ENCODE results near the gene LNX1. TPM values are rescaled to one million over a fixed set of nuclear protein-coding genes. Genes with fewer than 3 reads are reported as not detected.

LNX1 gene
- polyA plus RNA-seq, 1 experiment = 0.29 TPM

DNA sequence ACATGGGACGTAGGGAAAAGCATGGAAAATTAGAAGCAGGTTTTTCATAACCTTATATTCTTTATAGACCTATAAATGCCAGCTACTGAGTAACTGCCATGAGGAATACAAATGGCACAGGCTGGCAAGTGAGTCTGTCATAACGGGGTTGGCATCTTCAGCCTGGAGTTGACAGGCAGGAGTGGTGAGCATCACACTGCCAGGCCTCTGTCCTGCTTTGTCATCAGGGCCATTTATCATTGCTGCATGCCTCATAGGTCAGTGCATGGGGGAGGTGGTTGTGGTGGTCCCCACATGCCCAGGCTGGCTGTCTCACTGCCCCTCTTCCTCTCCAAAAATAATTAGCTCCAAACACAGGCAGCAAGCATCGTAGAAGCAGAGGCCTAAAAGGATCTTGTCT is 72.5 kb downstream of the LNX1 start:
- TF ChIP-seq, protein P1, sequence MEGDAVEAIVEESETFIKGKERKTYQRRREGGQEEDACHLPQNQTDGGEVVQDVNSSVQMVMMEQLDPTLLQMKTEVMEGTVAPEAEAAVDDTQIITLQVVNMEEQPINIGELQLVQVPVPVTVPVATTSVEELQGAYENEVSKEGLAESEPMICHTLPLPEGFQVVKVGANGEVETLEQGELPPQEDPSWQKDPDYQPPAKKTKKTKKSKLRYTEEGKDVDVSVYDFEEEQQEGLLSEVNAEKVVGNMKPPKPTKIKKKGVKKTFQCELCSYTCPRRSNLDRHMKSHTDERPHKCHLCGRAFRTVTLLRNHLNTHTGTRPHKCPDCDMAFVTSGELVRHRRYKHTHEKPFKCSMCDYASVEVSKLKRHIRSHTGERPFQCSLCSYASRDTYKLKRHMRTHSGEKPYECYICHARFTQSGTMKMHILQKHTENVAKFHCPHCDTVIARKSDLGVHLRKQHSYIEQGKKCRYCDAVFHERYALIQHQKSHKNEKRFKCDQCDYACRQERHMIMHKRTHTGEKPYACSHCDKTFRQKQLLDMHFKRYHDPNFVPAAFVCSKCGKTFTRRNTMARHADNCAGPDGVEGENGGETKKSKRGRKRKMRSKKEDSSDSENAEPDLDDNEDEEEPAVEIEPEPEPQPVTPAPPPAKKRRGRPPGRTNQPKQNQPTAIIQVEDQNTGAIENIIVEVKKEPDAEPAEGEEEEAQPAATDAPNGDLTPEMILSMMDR (IDR thresholded peaks at IDR 0.05; ENCODE audit: insufficient read depth, low read depth, low read length) = no peak
- POLR2A ChIA-PET = no interaction called here
- Histone ChIP-seq H3K27me3 (ENCODE audit: control insufficient read depth, insufficient read depth, low read length) (no peaks in the 10 kb centered on the region), H3K4me3 (ENCODE audit: low read depth, low read length) (no peak overlapping the region), H3K36me3 (ENCODE audit: control insufficient read depth, insufficient read depth, low read length) (no peaks in the 10 kb centered on the region)
- DNase-seq (ENCODE audit: low read depth) = no peak
- CTCF ChIA-PET = interaction anchor here (0.7 to 1.8 kb wide), 3 partner anchors 9 to 13 kb away, joined by 3 to 4 read pairs (median 3); no protein-coding TSS in a partner anchor

DNA sequence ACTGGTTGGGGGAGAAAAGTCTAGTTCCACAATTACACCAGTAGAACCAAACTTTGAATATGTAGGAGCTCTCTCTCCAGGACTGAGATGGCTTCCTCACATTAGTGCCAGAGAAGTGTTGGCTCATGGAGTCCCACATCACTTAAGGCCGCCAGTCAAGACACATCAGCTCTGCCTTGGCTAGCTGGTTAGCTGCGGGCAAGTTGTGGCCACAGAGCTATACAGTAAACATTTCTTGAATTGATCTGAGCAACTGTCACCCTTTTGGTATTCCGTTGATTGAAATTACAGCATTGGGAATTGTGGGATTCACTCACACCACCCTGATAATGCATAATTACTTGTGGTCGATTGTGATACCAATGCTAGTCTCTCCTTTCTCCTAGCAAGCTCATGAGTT is 76.2 kb downstream of the LNX1 start:
- ChIA-PET CTCF (no interaction called here), POLR2A (no interaction called here)
- no peak for DNase-seq (ENCODE audit: low read depth)
- Histone ChIP-seq H3K27me3 (ENCODE audit: control insufficient read depth, insufficient read depth, low read length) (no peaks in the 10 kb centered on the region), H3K4me3 (ENCODE audit: low read depth, low read length) (no peak overlapping the region), H3K36me3 (ENCODE audit: control insufficient read depth, insufficient read depth, low read length) (no peaks in the 10 kb centered on the region)
- TF ChIP-seq, protein P1 (IDR thresholded peaks at IDR 0.05; ENCODE audit: insufficient read depth, low read depth, low read length) = no peak

- no peak for DNase-seq (ENCODE audit: low read depth)
- Histone ChIP-seq H3K27me3 (ENCODE audit: control insufficient read depth, insufficient read depth, low read length) (no peaks in the 10 kb centered on the region), H3K4me3 (ENCODE audit: low read depth, low read length) (no peak overlapping the region), H3K36me3 (ENCODE audit: control insufficient read depth, insufficient read depth, low read length) (no peaks in the 10 kb centered on the region)
- TF ChIP-seq, protein P1 (IDR thresholded peaks at IDR 0.05; ENCODE audit: insufficient read depth, low read depth, low read length) = no peak
- ChIA-PET CTCF (no interaction called here), POLR2A (no interaction called here)
Observed at GRCh38 chr4:53514509-53514908, 76.8 kb downstream of the LNX1 start.

GRCh38 chr4:53512608-53513007 is 78.7 kb downstream of the LNX1 start:
- no peaks in the 10 kb centered on the region for H3K27me3 ChIP-seq (ENCODE audit: control insufficient read depth, insufficient read depth, low read length)
- no peak overlapping the region for H3K4me3 ChIP-seq (ENCODE audit: low read depth, low read length)
- TF ChIP-seq, protein P1 (IDR thresholded peaks at IDR 0.05; ENCODE audit: insufficient read depth, low read depth, low read length) = no peak
- DNase-seq (ENCODE audit: low read depth) = no peak
- ChIA-PET POLR2A (no interaction called here), CTCF (interaction anchor here (1.5 kb wide), 1 partner anchor 16 kb away, joined by 3 read pairs; no protein-coding TSS in a partner anchor)
- no peaks in the 10 kb centered on the region for H3K36me3 ChIP-seq (ENCODE audit: control insufficient read depth, insufficient read depth, low read length)

GRCh38 chr4:53511014-53511413 is 80.3 kb downstream of the LNX1 start:
- TF ChIP-seq, protein P1 (IDR thresholded peaks at IDR 0.05; ENCODE audit: insufficient read depth, low read depth, low read length) = no peak
- Histone ChIP-seq H3K36me3 (ENCODE audit: control insufficient read depth, insufficient read depth, low read length) (no peaks in the 10 kb centered on the region), H3K4me3 (ENCODE audit: low read depth, low read length) (no peak overlapping the region), H3K27me3 (ENCODE audit: control insufficient read depth, insufficient read depth, low read length) (no peaks in the 10 kb centered on the region)
- DNase-seq (ENCODE audit: low read depth) = no peak
- CTCF ChIA-PET = interaction anchor here (1.5 to 1.8 kb wide), 3 partner anchors 14 to 195 kb away, joined by 3 to 4 read pairs (median 4); no protein-coding TSS in a partner anchor
- POLR2A ChIA-PET = no interaction called here

Measured in BJ (cell line).